ENCODE data around the gene ATF6.
"Not testable (repeated sequence)": the region's sequence is repeated elsewhere in the genome, so short reads cannot be mapped to it uniquely, and the experiment has no call there.

- TF ChIP-seq, protein P1, sequence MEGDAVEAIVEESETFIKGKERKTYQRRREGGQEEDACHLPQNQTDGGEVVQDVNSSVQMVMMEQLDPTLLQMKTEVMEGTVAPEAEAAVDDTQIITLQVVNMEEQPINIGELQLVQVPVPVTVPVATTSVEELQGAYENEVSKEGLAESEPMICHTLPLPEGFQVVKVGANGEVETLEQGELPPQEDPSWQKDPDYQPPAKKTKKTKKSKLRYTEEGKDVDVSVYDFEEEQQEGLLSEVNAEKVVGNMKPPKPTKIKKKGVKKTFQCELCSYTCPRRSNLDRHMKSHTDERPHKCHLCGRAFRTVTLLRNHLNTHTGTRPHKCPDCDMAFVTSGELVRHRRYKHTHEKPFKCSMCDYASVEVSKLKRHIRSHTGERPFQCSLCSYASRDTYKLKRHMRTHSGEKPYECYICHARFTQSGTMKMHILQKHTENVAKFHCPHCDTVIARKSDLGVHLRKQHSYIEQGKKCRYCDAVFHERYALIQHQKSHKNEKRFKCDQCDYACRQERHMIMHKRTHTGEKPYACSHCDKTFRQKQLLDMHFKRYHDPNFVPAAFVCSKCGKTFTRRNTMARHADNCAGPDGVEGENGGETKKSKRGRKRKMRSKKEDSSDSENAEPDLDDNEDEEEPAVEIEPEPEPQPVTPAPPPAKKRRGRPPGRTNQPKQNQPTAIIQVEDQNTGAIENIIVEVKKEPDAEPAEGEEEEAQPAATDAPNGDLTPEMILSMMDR (IDR thresholded peaks at IDR 0.05 in 2 of 3, conservative IDR thresholded peaks at IDR 0.05 in 1 of 3; ENCODE audit: borderline replicate concordance in 1 of 3, insufficient read depth in 1 of 3, low read depth in 2 of 3, low read length in 2 of 3), result not testable (repeated sequence)
- TF ChIP-seq POLR2AphosphoS5 (IDR thresholded peaks at IDR 0.05; ENCODE audit: low read depth, low read length); EZH2phosphoT487 (IDR thresholded peaks at IDR 0.05; ENCODE audit: borderline replicate concordance); CBX3 (IDR thresholded peaks at IDR 0.05; ENCODE audit: low read depth); EZH2 (IDR thresholded peaks at IDR 0.05): not testable (repeated sequence)
Measured at GRCh38 chr1:161725258-161725907, 40.7 kb upstream of the ATF6 start.

Measured in HCT116 (cell line).